ENCODE measurements around the gene PLK3. TPM values are rescaled to one million over a fixed set of nuclear protein-coding genes. Genes with fewer than 3 reads are reported as not detected.

Gene PLK3
- total RNA-seq, 1 experiment from 2014 or later: 56.1 TPM

DNA sequence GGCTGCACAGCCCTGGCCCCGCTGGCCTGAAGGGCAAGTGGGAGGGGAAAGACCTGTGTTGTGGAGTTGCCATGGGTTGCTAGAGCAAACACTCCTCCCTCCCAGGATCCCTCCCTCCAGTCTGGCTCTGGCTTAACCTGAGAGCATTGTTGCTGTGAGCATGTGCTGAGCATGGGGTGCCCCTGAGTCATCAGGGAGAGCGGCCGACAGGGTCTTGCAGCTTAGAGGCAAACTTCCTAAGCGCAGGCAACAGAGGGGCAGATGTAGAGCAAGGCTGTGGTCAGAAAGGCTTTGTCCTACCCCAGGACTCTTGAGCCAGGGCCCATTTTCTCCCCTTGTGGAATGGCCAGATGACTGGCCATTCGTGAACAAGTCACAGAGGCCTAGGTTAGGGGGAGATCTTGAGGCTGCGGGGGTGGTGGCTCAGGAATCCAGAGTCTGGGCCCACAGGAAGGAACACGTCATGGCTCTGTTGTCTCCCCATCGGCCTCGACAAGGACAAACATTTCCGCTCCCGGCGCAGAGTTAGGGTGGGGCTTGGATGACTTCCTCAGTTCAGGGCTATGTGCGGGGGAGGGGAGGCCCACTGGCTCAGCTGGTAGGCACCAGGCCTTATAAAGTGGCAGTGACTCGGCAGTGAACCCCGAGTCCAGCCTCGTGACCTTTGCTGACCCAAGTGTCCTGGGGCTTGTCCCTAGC, 7.3 kb downstream of the PLK3 start:
- intact Hi-C loops (cut with micrococcal nuclease): no loop called here
- peak overlapping the region; percentile 73 for H3K9ac ChIP-seq (ENCODE audit: low read length)
- peak overlapping the region; percentile 68 for H3K4me2 ChIP-seq (ENCODE audit: low read length)
- H3K4me3 ChIP-seq (replicated peaks in 1 of 2; ENCODE audit: low read depth in 1 of 2, low read length in 2 of 2): peak overlapping the region; percentile 30 to 32
- H3K79me2 ChIP-seq (ENCODE audit: insufficient read depth, low read length): peaks cover 29% of the 10 kb centered on the region
- TF ChIP-seq CBX3 (IDR thresholded peaks at IDR 0.05; ENCODE audit: low read depth): no peak
- peak; percentile 58 for TF ChIP-seq POLR2A (IDR thresholded peaks at IDR 0.05; ENCODE audit: borderline replicate concordance, extremely low read depth, insufficient read depth, insufficient read length)
- TF ChIP-seq POLR2AphosphoS5 (IDR thresholded peaks at IDR 0.05; ENCODE audit: low read depth, low read length): peak; percentile 61; the same call in 1 of the 2 replicates
- peak; percentile 62 for TF ChIP-seq TCF7L2 (IDR thresholded peaks at IDR 0.05; ENCODE audit: borderline replicate concordance, extremely low read depth, insufficient read depth, insufficient read length)
- H2AFZ ChIP-seq (ENCODE audit: low read depth, low read length, poor library complexity, severe bottlenecking): no peak overlapping the region
- no peaks in the 10 kb centered on the region for H3K9me2 ChIP-seq (ENCODE audit: insufficient read depth)
- H3K36me3 ChIP-seq (ENCODE audit: control insufficient read depth in 1 of 2, insufficient read depth in 2 of 2, low read length in 2 of 2): peaks cover 3 to 39% of the 10 kb centered on the region in 2 experiments; a peak in 3 of 4 replicates
- peaks cover 58 to 95% of the 10 kb centered on the region in 2 experiments for H3K4me1 ChIP-seq (ENCODE audit: control insufficient read depth in 1 of 2, insufficient read depth in 2 of 2, low read length in 2 of 2)
- no peaks in the 10 kb centered on the region for H4K20me1 ChIP-seq (ENCODE audit: insufficient read depth)
- ATAC-seq (peak; percentile 74), DNase-seq (ENCODE audit: low read depth, low spot score) (peak; percentile 98)
- ChIA-PET CTCF (interaction anchor here (1.0 to 2.3 kb wide), 2 partner anchors 8 to 12 kb away, joined by 3 to 10 read pairs; partner anchors contain the start of gene PLK3), RAD21 (ENCODE audit: low non-redundant PET in 1 of 2, low total read pairs in 2 of 2, uncharacterized antibody in 2 of 2, unreplicated experiment in 2 of 2) (no interaction called here), POLR2A (interaction anchor here (0.6 to 8.0 kb wide), 11 partner anchors 8 to 714 kb away, joined by 3 to 200 read pairs (median 8); partner anchors contain the start of genes BEST4, HECTD3, PLK3 and PRDX1)
- H3K27ac ChIP-seq (ENCODE audit: low read depth, low read length): peak overlapping the region; percentile 98
- H3K9me3 ChIP-seq (ENCODE audit: control insufficient read depth in 1 of 2, insufficient read depth in 1 of 2, low read depth in 1 of 2, low read length in 2 of 2): no peaks in the 10 kb centered on the region
- no peaks in the 10 kb centered on the region for H3K27me3 ChIP-seq (ENCODE audit: insufficient read depth, low read length)
- BruUV-seq (replicated peaks): TSS peak; percentile 7

DNA sequence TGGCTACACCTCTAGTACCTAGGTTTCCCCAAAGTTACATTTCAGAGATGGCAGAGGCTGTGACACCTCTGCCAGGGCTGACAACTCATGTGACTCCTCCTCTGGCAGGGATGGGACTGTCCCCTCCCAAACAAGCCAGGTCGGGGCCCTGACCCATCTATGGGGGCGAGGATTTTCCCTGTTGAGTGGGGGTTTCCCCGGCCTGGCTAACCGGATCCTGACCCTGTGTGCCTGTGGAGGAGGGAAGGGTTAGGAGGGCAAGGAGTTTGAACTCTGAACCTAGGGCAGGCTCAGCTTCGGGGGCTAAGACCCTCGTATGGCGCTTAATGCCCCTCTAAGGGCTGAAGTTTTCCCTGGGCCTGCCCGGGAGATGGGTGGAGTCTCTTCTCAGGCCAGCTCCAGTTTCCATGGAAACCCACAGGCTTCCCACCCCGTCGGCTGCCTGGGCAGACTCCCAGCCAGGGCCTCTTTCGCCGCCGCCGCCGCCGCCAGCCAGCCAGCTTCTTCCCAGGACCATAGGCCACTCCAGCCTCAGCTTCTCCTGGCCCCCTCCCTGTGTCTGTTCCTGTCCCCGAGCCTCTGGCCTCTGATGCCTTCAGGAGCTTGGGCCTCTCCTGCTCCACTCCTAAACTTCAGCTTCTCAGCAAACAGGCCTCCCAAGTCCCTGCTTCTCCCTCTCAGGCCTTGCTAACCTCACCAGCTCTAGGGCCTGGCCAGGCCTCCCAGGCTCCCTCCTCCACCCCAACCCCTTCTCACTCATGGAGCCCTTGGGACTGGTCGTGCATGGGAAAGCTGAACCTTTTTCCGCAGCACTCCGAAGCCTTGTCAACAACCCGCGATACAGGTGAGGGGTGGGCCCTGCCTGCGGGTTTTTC, 8.1 kb downstream of the PLK3 start, which contains the start of gene BTBD19:
BTBD19 (plus strand) TSS at position 461 of the 875 bp plus-strand sequence; CDS start at position 759, 298 bp downstream.
- RAD21 ChIA-PET (ENCODE audit: low non-redundant PET in 1 of 2, low total read pairs in 2 of 2, uncharacterized antibody in 2 of 2, unreplicated experiment in 2 of 2): interaction anchor here in 1 of 2 experiments (1.0 kb wide), 1 partner anchor 8 kb away, joined by 3 read pairs; the partner anchor contains the start of gene PLK3
- peak within 1 kb of the TSS; percentile 73 for H3K9ac ChIP-seq (ENCODE audit: low read length)
- ATAC-seq (peak; percentile 28), DNase-seq (ENCODE audit: low read depth, low spot score) (no peak)
- no TSS peak for BruUV-seq (replicated peaks)
- H2AFZ ChIP-seq (ENCODE audit: low read depth, low read length, poor library complexity, severe bottlenecking): no peak within 1 kb of the TSS
- TF ChIP-seq, protein P1, sequence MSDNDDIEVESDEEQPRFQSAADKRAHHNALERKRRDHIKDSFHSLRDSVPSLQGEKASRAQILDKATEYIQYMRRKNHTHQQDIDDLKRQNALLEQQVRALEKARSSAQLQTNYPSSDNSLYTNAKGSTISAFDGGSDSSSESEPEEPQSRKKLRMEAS (IDR thresholded peaks at IDR 0.05): no peak
- TF ChIP-seq POLR2A (IDR thresholded peaks at IDR 0.05; ENCODE audit: borderline replicate concordance, extremely low read depth, insufficient read depth, insufficient read length) (peak; percentile 5), SP1 (IDR thresholded peaks at IDR 0.05; ENCODE audit: low read depth) (no peak), ZFX (IDR thresholded peaks at IDR 0.05) (peak; percentile 60)
- H3K27ac ChIP-seq (ENCODE audit: low read depth, low read length): peak within 1 kb of the TSS; percentile 98
- intact Hi-C loops (cut with micrococcal nuclease): no loop called here
- H3K4me1 ChIP-seq (ENCODE audit: control insufficient read depth in 1 of 2, insufficient read depth in 2 of 2, low read length in 2 of 2): peaks cover 58 to 87% of the 10 kb centered on the region in 2 experiments
- peaks cover 21% of the 10 kb centered on the region; the same call in 1 of the 2 replicates for H3K79me2 ChIP-seq (ENCODE audit: insufficient read depth, low read length)
- no peaks in the 10 kb centered on the region for H3K9me3 ChIP-seq (ENCODE audit: control insufficient read depth in 1 of 2, insufficient read depth in 1 of 2, low read depth in 1 of 2, low read length in 2 of 2)
- H3K27me3 ChIP-seq (ENCODE audit: insufficient read depth, low read length): no peaks in the 10 kb centered on the region
- H3K9me2 ChIP-seq (ENCODE audit: insufficient read depth): no peaks in the 10 kb centered on the region
- H3K4me3 ChIP-seq (replicated peaks in 1 of 2; ENCODE audit: low read depth in 1 of 2, low read length in 2 of 2): peak within 1 kb of the TSS; percentile 30 to 32
- POLR2A ChIA-PET: interaction anchor here (0.8 to 8.0 kb wide), 10 partner anchors 8 to 203 kb away, joined by 3 to 200 read pairs (median 9); partner anchors contain the start of genes HECTD3, PLK3, RNU5D-1 and RPS8
- peak within 1 kb of the TSS; percentile 68 for H3K4me2 ChIP-seq (ENCODE audit: low read length)
- CTCF ChIA-PET: interaction anchor here (1.0 to 2.3 kb wide), 5 partner anchors 8 to 23 kb away, joined by 3 to 10 read pairs (median 4); partner anchors contain the start of gene PLK3
- no peaks in the 10 kb centered on the region for H4K20me1 ChIP-seq (ENCODE audit: insufficient read depth)
- H3K36me3 ChIP-seq (ENCODE audit: control insufficient read depth in 1 of 2, insufficient read depth in 2 of 2, low read length in 2 of 2): peaks cover 2 to 31% of the 10 kb centered on the region in 2 experiments; a peak in 3 of 4 replicates
